Measurements from ENCODE around the gene DYDC2. TPM values are rescaled to one million over a fixed set of nuclear protein-coding genes. Genes with fewer than 3 reads are reported as not detected.
A peak's percentile ranks its signal among the peaks of the same experiment; 100 is the strongest.

The DYDC2 gene
- total RNA-seq = 1 to 10 TPM in 4 of 8 experiments, under 1 TPM in 2, not detected in 2; 0.45 to 9.3 (median 1.7) TPM

- peaks cover 6 to 7% of the 10 kb centered on the region in 2 donors for H3K4me1 ChIP-seq (replicated peaks in 1 of 2)
- peak within 1 kb of the TSS; percentile 28 to 42 (median 34) for H3K4me3 ChIP-seq
- H3K27ac ChIP-seq = peak within 1 kb of the TSS in 1 of 2 donors; percentile 2
- in situ Hi-C loops (cut with MboI; ENCODE audit: low pct_unique_long_range_greater_than_20kb in 2 of 9, low sequenced_read_pairs in 9 of 9, unreplicated experiment in 9 of 9) = no loop called here
- 0% methylated on average over 1 of the region's 43 CpGs; no CpG with 5 or more reads in 9 of the 10 experiments for WGBS, 10 experiments
- peak; percentile 87 to 95 (median 92) for ATAC-seq (replicated peaks in 6 of 8)
These were observed at the start of gene DYDC2, which contains the start of gene DYDC1 for GRCh38 chr10:80356563-80356988. Gene DYDC2, plus strand, starts transcription at chr10:80356781. Its CDS starts 5,663 bp downstream, at chr10:80362444. Gene DYDC1, minus strand, starts transcription at chr10:80356755. Its CDS starts 4,154 bp downstream, at chr10:80352601.

GRCh38 chr10:80313523-80313922 lies 43.1 kb upstream of the DYDC2 start:
- H3K4me3 ChIP-seq = no peak overlapping the region
- in situ Hi-C loops (cut with MboI; ENCODE audit: low pct_unique_long_range_greater_than_20kb in 2 of 9, low sequenced_read_pairs in 9 of 9, unreplicated experiment in 9 of 9) = no loop called here
- WGBS, 10 experiments = 82 to 100% methylated on average over 1 to 2 of the region's 5 CpGs; no CpG with 5 or more reads in 8 of the 10 experiments
- no peak overlapping the region for H3K27ac ChIP-seq
- H3K4me1 ChIP-seq (replicated peaks in 1 of 2) = no peaks in the 10 kb centered on the region
- ATAC-seq (replicated peaks in 6 of 8) = no peak

DNA sequence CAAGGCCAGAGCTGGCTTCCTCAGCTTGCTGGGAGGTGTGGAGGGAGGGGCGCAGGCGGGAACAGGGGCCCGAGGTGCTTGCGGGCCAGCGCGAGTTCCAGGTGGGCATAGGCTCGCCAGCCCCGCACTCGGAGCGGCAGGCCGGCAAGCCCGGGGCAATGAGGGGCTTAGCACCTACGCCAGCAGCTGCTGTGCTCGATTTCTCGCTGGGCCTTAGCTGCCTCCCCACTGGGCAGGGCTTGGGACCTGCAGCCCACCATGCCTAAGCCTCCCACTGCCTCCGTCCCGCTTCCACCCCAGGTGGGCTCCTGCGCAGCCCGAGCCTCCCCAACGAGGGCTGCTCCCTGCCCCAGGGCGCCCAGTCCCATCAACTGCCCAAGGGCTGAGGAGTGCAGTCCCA lies 41.2 kb upstream of the DYDC2 start:
- 94 to 95% methylated on average over 3 to 4 of the region's 21 CpGs; no CpG with 5 or more reads in 8 of the 10 experiments for WGBS, 10 experiments
- no peak for ATAC-seq (replicated peaks in 6 of 8)
- Histone ChIP-seq H3K27ac (no peak overlapping the region), H3K4me1 (replicated peaks in 1 of 2) (no peaks in the 10 kb centered on the region), H3K4me3 (no peak overlapping the region)
- in situ Hi-C loops (cut with MboI; ENCODE audit: low pct_unique_long_range_greater_than_20kb in 2 of 9, low sequenced_read_pairs in 9 of 9, unreplicated experiment in 9 of 9) = no loop called here

DNA sequence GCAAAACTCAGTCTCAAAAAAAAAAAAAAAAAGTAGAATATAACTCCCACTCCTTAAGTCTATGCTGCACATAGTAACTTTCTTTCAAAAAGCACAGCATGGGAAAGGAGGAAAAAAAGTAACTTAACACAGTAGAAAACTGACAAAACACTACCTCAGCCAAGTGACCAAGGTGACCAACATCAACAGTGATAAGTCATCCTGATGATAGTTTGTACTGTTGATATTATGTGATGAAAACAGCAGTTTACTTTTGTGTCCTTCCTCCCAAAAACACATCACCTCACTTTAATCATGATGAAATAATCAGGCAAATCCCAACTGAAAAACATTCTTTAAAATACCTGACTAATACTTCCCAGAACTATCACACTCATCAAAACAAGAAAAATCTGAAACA lies 37.8 kb upstream of the DYDC2 start:
- Histone ChIP-seq H3K4me1 (replicated peaks in 1 of 2) (peaks cover 0 to 5% of the 10 kb centered on the region in 2 donors), H3K27ac (no peak overlapping the region), H3K4me3 (no peak overlapping the region)
- in situ Hi-C loops (cut with MboI; ENCODE audit: low pct_unique_long_range_greater_than_20kb in 2 of 9, low sequenced_read_pairs in 9 of 9, unreplicated experiment in 9 of 9) = no loop called here
- no peak for ATAC-seq (replicated peaks in 6 of 8)

GRCh38 chr10:80319318-80319717 lies 37.3 kb upstream of the DYDC2 start:
- Histone ChIP-seq H3K4me1 (replicated peaks in 1 of 2) (peaks cover 0 to 5% of the 10 kb centered on the region in 2 donors), H3K4me3 (no peak overlapping the region), H3K27ac (no peak overlapping the region)
- 20 to 100% (median 80%) methylated on average over 1 to 2 of the region's 2 CpGs; no CpG with 5 or more reads in 1 of the 10 experiments for WGBS, 10 experiments
- no peak for ATAC-seq (replicated peaks in 6 of 8)
- in situ Hi-C loops (cut with MboI; ENCODE audit: low pct_unique_long_range_greater_than_20kb in 2 of 9, low sequenced_read_pairs in 9 of 9, unreplicated experiment in 9 of 9) = no loop called here

DNA sequence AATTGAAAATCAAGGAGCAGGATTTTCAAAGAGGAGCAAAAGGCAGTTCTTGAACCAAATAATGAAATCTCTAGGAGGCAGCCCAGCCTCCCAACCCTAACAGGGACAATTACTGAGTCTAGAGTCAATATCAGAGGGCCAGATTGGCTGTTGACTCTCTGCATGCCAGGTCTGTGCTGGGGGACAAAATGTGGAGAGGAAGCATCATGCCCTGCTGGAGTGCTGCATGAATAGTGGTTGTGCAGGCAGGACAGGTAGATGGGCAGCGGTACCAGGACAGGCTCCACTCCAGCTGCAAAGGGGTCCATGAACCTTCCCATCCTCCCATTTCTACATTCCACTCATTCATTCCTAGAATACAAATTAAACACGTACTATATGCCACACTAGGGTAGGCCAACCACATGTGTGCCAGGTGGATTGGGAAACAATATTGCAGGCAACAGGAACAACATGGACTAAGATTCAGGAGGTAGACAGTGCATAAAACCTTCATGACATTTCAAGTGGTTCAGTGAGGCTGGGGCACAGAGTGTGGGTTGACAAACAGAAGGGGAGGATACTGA lies 36.8 kb upstream of the DYDC2 start:
- Histone ChIP-seq H3K4me1 (replicated peaks in 1 of 2) (peaks cover 0 to 5% of the 10 kb centered on the region in 2 donors), H3K27ac (no peak overlapping the region)
- in situ Hi-C loops (cut with MboI; ENCODE audit: low pct_unique_long_range_greater_than_20kb in 2 of 9, low sequenced_read_pairs in 9 of 9, unreplicated experiment in 9 of 9) = no loop called here

DNA sequence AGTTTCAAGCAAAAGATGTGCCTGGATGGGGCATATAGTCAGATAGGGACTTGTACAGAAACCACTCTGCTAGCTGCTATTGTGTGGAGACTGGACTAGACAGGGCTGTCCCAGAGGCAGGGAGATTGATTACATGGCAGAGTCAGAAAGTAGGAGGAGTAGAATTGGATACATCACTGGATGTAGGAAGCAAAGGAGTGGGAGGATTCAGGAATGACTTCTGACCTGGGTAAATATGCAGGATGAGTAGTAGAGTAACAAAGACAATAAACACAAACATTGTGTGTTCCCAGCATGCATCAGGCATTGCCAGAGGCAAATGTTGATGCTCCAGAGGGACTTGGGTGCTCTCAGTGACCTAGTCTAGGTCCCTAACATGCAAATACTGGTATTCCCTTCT lies 36.2 kb upstream of the DYDC2 start:
- peak in 1 of 8 experiments; percentile 30 for ATAC-seq (replicated peaks in 6 of 8)
- Histone ChIP-seq H3K4me1 (replicated peaks in 1 of 2) (peaks cover 0 to 5% of the 10 kb centered on the region in 2 donors), H3K4me3 (no peak overlapping the region), H3K27ac (no peak overlapping the region)
- in situ Hi-C loops (cut with MboI; ENCODE audit: low pct_unique_long_range_greater_than_20kb in 2 of 9, low sequenced_read_pairs in 9 of 9, unreplicated experiment in 9 of 9) = no loop called here

More for the DNA sequence above, 36.8 kb upstream of the DYDC2 start:
- no peak for ATAC-seq (replicated peaks in 6 of 8)
- no peak overlapping the region for H3K4me3 ChIP-seq
- 0 to 100% (median 83%) methylated on average over 1 to 2 of the region's 2 CpGs; no CpG with 5 or more reads in 5 of the 10 experiments for WGBS, 10 experiments

GRCh38 chr10:80321183-80321582 lies 35.4 kb upstream of the DYDC2 start:
- 60 to 100% (median 86%) methylated on average over 1 to 5 of the region's 5 CpGs for WGBS, 10 experiments
- no peak for ATAC-seq (replicated peaks in 6 of 8)
- no peak overlapping the region for H3K4me3 ChIP-seq
- in situ Hi-C loops (cut with MboI; ENCODE audit: low pct_unique_long_range_greater_than_20kb in 2 of 9, low sequenced_read_pairs in 9 of 9, unreplicated experiment in 9 of 9) = no loop called here
- no peak overlapping the region for H3K27ac ChIP-seq
- peaks cover 0 to 5% of the 10 kb centered on the region in 2 donors for H3K4me1 ChIP-seq (replicated peaks in 1 of 2)

DNA sequence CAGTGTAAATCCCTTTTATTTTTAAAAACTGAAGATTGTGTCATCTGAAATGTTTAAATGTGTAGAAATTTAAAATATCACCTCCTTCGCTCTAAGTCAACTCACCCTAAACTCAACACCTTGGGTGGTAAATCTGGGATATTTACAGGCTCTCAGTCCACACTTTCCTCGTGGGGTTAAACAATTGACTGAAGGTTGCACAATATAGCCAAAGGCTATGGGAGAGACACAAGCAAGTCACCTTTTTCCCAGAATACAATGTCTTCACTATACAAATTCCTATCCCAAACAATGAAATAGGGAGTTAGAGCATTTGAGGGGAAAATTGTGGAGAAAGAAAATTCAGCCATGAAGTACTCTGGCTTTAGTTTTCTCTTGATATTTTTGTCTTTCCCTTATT lies 34.4 kb upstream of the DYDC2 start:
- peaks cover 0 to 5% of the 10 kb centered on the region in 2 donors for H3K4me1 ChIP-seq (replicated peaks in 1 of 2)
- H3K27ac ChIP-seq = no peak overlapping the region
- ATAC-seq (replicated peaks in 6 of 8) = no peak
- no peak overlapping the region for H3K4me3 ChIP-seq
- 33 to 100% (median 75%) methylated on average over 1 to 2 of the region's 2 CpGs; no CpG with 5 or more reads in 1 of the 10 experiments for WGBS, 10 experiments
- in situ Hi-C loops (cut with MboI; ENCODE audit: low pct_unique_long_range_greater_than_20kb in 2 of 9, low sequenced_read_pairs in 9 of 9, unreplicated experiment in 9 of 9) = no loop called here

- peaks cover 0 to 5% of the 10 kb centered on the region in 2 donors for H3K4me1 ChIP-seq (replicated peaks in 1 of 2)
- H3K27ac ChIP-seq = no peak overlapping the region
- no peak for ATAC-seq (replicated peaks in 6 of 8)
- H3K4me3 ChIP-seq = no peak overlapping the region
- in situ Hi-C loops (cut with MboI; ENCODE audit: low pct_unique_long_range_greater_than_20kb in 2 of 9, low sequenced_read_pairs in 9 of 9, unreplicated experiment in 9 of 9) = no loop called here
- 14 to 100% (median 50%) methylated on average over 1 of the region's 1 CpG; no CpG with 5 or more reads in 3 of the 10 experiments for WGBS, 10 experiments
These were observed 33.9 kb upstream of the DYDC2 start for GRCh38 chr10:80322711-80323110.

GRCh38 chr10:80323311-80323710 lies 33.3 kb upstream of the DYDC2 start:
- Histone ChIP-seq H3K4me3 (no peak overlapping the region), H3K4me1 (replicated peaks in 1 of 2) (peaks cover 0 to 5% of the 10 kb centered on the region in 2 donors), H3K27ac (no peak overlapping the region)
- in situ Hi-C loops (cut with MboI; ENCODE audit: low pct_unique_long_range_greater_than_20kb in 2 of 9, low sequenced_read_pairs in 9 of 9, unreplicated experiment in 9 of 9) = no loop called here
- 10 to 84% (median 61%) methylated on average over 1 to 3 of the region's 3 CpGs; no CpG with 5 or more reads in 6 of the 10 experiments for WGBS, 10 experiments
- peak in 1 of 8 experiments; percentile 54 for ATAC-seq (replicated peaks in 6 of 8)

GRCh38 chr10:80324086-80324485 lies 32.5 kb upstream of the DYDC2 start:
- ATAC-seq (replicated peaks in 6 of 8) = peak in 2 of 8 experiments; percentile 57 to 59
- Histone ChIP-seq H3K4me3 (no peak overlapping the region), H3K4me1 (replicated peaks in 1 of 2) (peaks cover 0 to 5% of the 10 kb centered on the region in 2 donors), H3K27ac (no peak overlapping the region)
- in situ Hi-C loops (cut with MboI; ENCODE audit: low pct_unique_long_range_greater_than_20kb in 2 of 9, low sequenced_read_pairs in 9 of 9, unreplicated experiment in 9 of 9) = no loop called here
- WGBS, 10 experiments = 0 to 100% (median 86%) methylated on average over 1 of the region's 1 CpG; no CpG with 5 or more reads in 3 of the 10 experiments

GRCh38 chr10:80324891-80325364 lies 31.7 kb upstream of the DYDC2 start:
- in situ Hi-C loops (cut with MboI; ENCODE audit: low pct_unique_long_range_greater_than_20kb in 2 of 9, low sequenced_read_pairs in 9 of 9, unreplicated experiment in 9 of 9) = no loop called here
- 24 to 100% (median 76%) methylated on average over 2 to 6 of the region's 6 CpGs for WGBS, 10 experiments
- no peak for ATAC-seq (replicated peaks in 6 of 8)
- Histone ChIP-seq H3K4me1 (replicated peaks in 1 of 2) (peaks cover 0 to 5% of the 10 kb centered on the region in 2 donors), H3K27ac (no peak overlapping the region), H3K4me3 (no peak overlapping the region)

- 17 to 100% (median 100%) methylated on average over 1 of the region's 1 CpG; no CpG with 5 or more reads in 5 of the 10 experiments for WGBS, 10 experiments
- Histone ChIP-seq H3K4me3 (no peak overlapping the region), H3K27ac (no peak overlapping the region), H3K4me1 (replicated peaks in 1 of 2) (no peaks in the 10 kb centered on the region)
- ATAC-seq (replicated peaks in 6 of 8) = peak in 3 of 8 experiments; percentile 44 to 97 (median 92)
- in situ Hi-C loops (cut with MboI; ENCODE audit: low pct_unique_long_range_greater_than_20kb in 2 of 9, low sequenced_read_pairs in 9 of 9, unreplicated experiment in 9 of 9) = no loop called here
These were observed 22.6 kb upstream of the DYDC2 start for GRCh38 chr10:80333983-80334382.
